GM12865 (cell line): ENCODE data around the gene TAF4B.
"Not testable (repeated sequence)": the region's sequence is repeated elsewhere in the genome, so short reads cannot be mapped to it uniquely, and the experiment has no call there.

ENCODE experiments used
- DNase-seq: peaks from one replicate; pipeline ENCODE4 v3.0.0; 2010; ENCODE audit warnings: low read depth
- H3K4me3 ChIP-seq: 2 replicates; pipeline ENCODE4 v1.5.1; 2011; ENCODE audit warnings: mild to moderate bottlenecking, low read depth, low read length, control low read depth
- CTCF ChIP-seq: IDR thresholded peaks from 2 replicates; pipeline ENCODE4 v1.5.1; 2011; ENCODE audit warnings: low read length, control low read depth, low read depth, inconsistent platforms; ENCODE audit not compliant: insufficient read depth; ENCODE audit errors: missing control alignments

The TAF4B gene

GRCh38 chr18:26252411-26252810, 26.2 kb downstream of the TAF4B start:
- no peak for TF ChIP-seq CTCF
- no peak overlapping the region for H3K4me3 ChIP-seq
- DNase-seq = no peak

GRCh38 chr18:26254808-26255207, 28.6 kb downstream of the TAF4B start:
- peak; percentile 14 for TF ChIP-seq CTCF
- H3K4me3 ChIP-seq = not testable (repeated sequence)
- DNase-seq = peak; percentile 72

- no peak for DNase-seq
- TF ChIP-seq CTCF = no peak
- H3K4me3 ChIP-seq = no peak overlapping the region
These were observed 29.7 kb downstream of the TAF4B start for GRCh38 chr18:26255695-26256622.

GRCh38 chr18:26258711-26259110, 32.5 kb downstream of the TAF4B start:
- DNase-seq = no peak
- no peak overlapping the region for H3K4me3 ChIP-seq
- no peak for TF ChIP-seq CTCF

- H3K4me3 ChIP-seq, DNase-seq: not testable (repeated sequence)
These were observed 33.2 kb downstream of the TAF4B start for GRCh38 chr18:26259416-26259815.

GRCh38 chr18:26262156-26262555, 35.9 kb downstream of the TAF4B start:
- no peak for DNase-seq
- no peak overlapping the region for H3K4me3 ChIP-seq
- no peak for TF ChIP-seq CTCF

GRCh38 chr18:26267357-26267930, 41.2 kb downstream of the TAF4B start:
- no peak for DNase-seq
- TF ChIP-seq CTCF = no peak
- H3K4me3 ChIP-seq = no peak overlapping the region
